DOHH2 (cell line): ENCODE data around the gene ADIPOQ.

Source experiments
- H3F3A ChIP-seq: fragments of 200-600 bp; sonication (generic), shearing (Covaris generic); 2 replicates; pipeline ENCODE4 v1.6.0; 2016; ENCODE audit warnings: antibody characterized with exemption, mild to moderate bottlenecking; ENCODE audit not compliant: control insufficient read depth, insufficient read depth
- H3K27ac ChIP-seq: fragments of 200-600 bp; sonication (generic); 2 replicates; pipeline ENCODE4 v1.5.1; 2014; ENCODE audit warnings: low read depth, mild to moderate bottlenecking, low read length, moderate library complexity
- H3K27me3 ChIP-seq: fragments of 200-600 bp; sonication (generic); 2 replicates; pipeline ENCODE4 v1.6.1; 2014; ENCODE audit warnings: mild to moderate bottlenecking, low read length, mixed read lengths; ENCODE audit not compliant: control insufficient read depth
- H3K36me3 ChIP-seq: fragments of 200-600 bp; sonication (generic); 2 replicates; pipeline ENCODE4 v1.6.1; 2014; ENCODE audit warnings: mild to moderate bottlenecking, low read length, moderate library complexity, mixed read lengths; ENCODE audit not compliant: control insufficient read depth
- H3K4me1 ChIP-seq: fragments of 200-600 bp; sonication (generic); 2 replicates; pipeline ENCODE4 v1.6.1; 2014; ENCODE audit warnings: mild to moderate bottlenecking, low read length, mixed read lengths; ENCODE audit not compliant: control insufficient read depth
- H3K4me2 ChIP-seq: fragments of 200-600 bp; sonication (generic); 2 replicates; pipeline ENCODE4 v1.6.0; 2014; ENCODE audit warnings: mild to moderate bottlenecking, low read length, moderate library complexity
- H3K4me3 ChIP-seq: fragments of 200-600 bp; sonication (generic); 2 replicates; pipeline ENCODE4 v1.5.1; 2014; ENCODE audit warnings: mild to moderate bottlenecking, low read length, mixed read lengths
- H3K79me2 ChIP-seq: fragments of 200-600 bp; sonication (generic); 2 replicates; pipeline ENCODE4 v1.6.1; 2014; ENCODE audit warnings: mild to moderate bottlenecking, low read length, mixed read lengths; ENCODE audit not compliant: control insufficient read depth
- H3K9me2 ChIP-seq: fragments of 200-600 bp; sonication (generic); replicated peaks from 2 replicates; pipeline ENCODE4 v1.6.1; 2014; ENCODE audit warnings: mild to moderate bottlenecking, low read length, mixed read lengths; ENCODE audit not compliant: control insufficient read depth
- H3K9me3 ChIP-seq: fragments of 200-600 bp; sonication (generic); 2 replicates; pipeline ENCODE4 v1.6.1; 2014; ENCODE audit warnings: antibody characterized with exemption, low read length, mixed read lengths; ENCODE audit not compliant: control insufficient read depth, insufficient read depth
- H4K20me1 ChIP-seq: fragments of 200-600 bp; sonication (generic); 2 replicates; pipeline ENCODE4 v1.6.0; 2014; ENCODE audit warnings: low read depth, mild to moderate bottlenecking, antibody characterized with exemption, low read length, moderate library complexity; ENCODE audit not compliant: control insufficient read depth, insufficient read depth
- EZH2phosphoT487 ChIP-seq: fragments of 200-600 bp; sonication (generic); IDR thresholded peaks from 2 replicates; pipeline ENCODE4 v1.6.1; 2017; ENCODE audit warnings: borderline replicate concordance, mild to moderate bottlenecking, antibody characterized with exemption, low read length, moderate library complexity, mixed read lengths
- TF ChIP-seq, protein P1 (sequence below): fragments of 200-600 bp; sonication (generic); IDR thresholded peaks from one replicate; pipeline ENCODE4 v1.5.1; 2014; ENCODE audit warnings: antibody characterized with exemption, mild to moderate bottlenecking, low read depth, low read length; ENCODE audit not compliant: poor library complexity, severe bottlenecking

Gene ADIPOQ

DNA sequence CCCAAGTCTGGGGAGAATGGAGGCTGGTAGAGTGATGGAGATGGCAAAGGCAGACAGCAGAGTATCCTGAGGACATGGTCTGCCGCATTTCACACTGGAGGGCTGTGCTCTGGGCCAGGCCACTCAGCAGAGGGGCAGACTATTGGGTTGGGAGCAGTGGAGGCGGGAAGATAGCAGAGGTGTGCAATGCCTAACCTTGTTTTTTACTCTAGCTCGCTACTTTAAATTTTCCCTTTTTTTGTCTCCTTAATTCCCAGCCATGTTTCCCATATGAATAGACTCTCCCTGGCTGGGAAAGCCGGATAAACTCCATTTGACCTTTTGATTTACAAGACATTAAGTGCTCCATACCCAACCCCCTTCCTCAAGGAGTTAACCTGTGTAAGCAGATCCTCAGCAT is 54.4 kb downstream of the ADIPOQ start:
- Histone ChIP-seq H3K4me2 (no peak overlapping the region), H3K9me2 (no peaks in the 10 kb centered on the region)

DNA sequence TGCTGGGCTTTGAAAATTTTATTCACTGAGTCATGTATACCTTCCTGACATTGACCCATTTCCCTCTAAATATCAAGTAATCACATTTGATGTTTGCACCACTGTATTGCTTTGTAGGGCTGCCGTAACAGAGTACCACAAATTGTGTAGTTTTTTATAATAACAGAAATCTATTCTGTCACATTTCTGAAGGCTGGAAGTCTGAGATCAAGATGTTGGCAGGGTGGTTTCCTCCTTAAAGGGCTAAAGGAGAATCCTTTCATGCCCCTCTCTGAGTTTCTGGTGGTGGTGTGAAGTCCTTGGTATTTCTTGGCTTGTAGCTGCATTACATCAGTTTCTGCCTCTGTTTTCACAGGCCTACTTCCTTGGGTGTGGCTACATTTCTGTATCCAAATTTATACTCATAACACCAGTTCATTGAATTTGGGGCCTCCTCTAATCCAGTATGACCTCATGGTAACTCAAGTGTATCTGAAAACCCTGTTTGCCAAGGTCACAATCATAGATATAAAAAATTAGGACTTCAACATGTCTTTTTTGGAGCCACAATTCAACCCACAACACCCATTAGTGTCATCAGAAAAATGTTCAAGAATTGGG is 58.7 kb downstream of the ADIPOQ start:
- no peaks in the 10 kb centered on the region for H3K36me3 ChIP-seq
- no peaks in the 10 kb centered on the region for H3K27me3 ChIP-seq
- H3K79me2 ChIP-seq: no peaks in the 10 kb centered on the region
- no peak overlapping the region for H3K27ac ChIP-seq
- no peak overlapping the region for H3K4me2 ChIP-seq
- no peaks in the 10 kb centered on the region for H3F3A ChIP-seq
- TF ChIP-seq, protein P1, sequence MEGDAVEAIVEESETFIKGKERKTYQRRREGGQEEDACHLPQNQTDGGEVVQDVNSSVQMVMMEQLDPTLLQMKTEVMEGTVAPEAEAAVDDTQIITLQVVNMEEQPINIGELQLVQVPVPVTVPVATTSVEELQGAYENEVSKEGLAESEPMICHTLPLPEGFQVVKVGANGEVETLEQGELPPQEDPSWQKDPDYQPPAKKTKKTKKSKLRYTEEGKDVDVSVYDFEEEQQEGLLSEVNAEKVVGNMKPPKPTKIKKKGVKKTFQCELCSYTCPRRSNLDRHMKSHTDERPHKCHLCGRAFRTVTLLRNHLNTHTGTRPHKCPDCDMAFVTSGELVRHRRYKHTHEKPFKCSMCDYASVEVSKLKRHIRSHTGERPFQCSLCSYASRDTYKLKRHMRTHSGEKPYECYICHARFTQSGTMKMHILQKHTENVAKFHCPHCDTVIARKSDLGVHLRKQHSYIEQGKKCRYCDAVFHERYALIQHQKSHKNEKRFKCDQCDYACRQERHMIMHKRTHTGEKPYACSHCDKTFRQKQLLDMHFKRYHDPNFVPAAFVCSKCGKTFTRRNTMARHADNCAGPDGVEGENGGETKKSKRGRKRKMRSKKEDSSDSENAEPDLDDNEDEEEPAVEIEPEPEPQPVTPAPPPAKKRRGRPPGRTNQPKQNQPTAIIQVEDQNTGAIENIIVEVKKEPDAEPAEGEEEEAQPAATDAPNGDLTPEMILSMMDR: no peak
- no peak for TF ChIP-seq EZH2phosphoT487
- H3K9me2 ChIP-seq: no peaks in the 10 kb centered on the region
- H3K4me3 ChIP-seq: no peak overlapping the region
- no peaks in the 10 kb centered on the region for H4K20me1 ChIP-seq
- no peaks in the 10 kb centered on the region for H3K4me1 ChIP-seq
- H3K9me3 ChIP-seq: no peaks in the 10 kb centered on the region

More for the DNA sequence above, 54.4 kb downstream of the ADIPOQ start:
- Histone ChIP-seq H4K20me1 (no peaks in the 10 kb centered on the region), H3K27ac (no peak overlapping the region), H3F3A (no peaks in the 10 kb centered on the region), H3K4me1 (no peaks in the 10 kb centered on the region), H3K79me2 (no peaks in the 10 kb centered on the region), H3K4me3 (no peak overlapping the region), H3K9me3 (no peaks in the 10 kb centered on the region), H3K27me3 (no peaks in the 10 kb centered on the region), H3K36me3 (no peaks in the 10 kb centered on the region)
- TF ChIP-seq, protein P1: no peak
- no peak for TF ChIP-seq EZH2phosphoT487

DNA sequence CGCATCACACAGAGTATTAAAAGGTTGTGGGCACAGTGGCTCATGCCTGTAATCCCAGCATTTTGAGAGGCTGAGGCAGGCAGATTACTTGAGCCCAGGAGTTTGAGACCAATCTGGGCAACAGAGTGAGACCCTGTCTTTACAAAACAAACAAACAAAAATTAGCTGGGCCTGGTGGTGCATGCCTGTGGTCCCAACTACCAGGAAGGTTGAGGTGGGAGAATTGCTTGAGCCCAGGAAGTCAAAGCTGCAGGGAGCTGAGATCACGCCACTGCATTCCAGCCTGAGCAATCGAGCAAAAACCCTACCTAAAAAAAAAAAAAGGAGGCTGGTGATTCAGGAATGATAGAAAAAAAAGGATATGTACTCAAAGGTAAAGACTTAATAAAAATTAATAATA is 59.6 kb downstream of the ADIPOQ start:
- Histone ChIP-seq H3K79me2 (no peaks in the 10 kb centered on the region), H3K27me3 (no peaks in the 10 kb centered on the region), H3F3A (no peaks in the 10 kb centered on the region), H3K36me3 (no peaks in the 10 kb centered on the region), H3K4me1 (no peaks in the 10 kb centered on the region), H3K4me3 (no peak overlapping the region), H3K27ac (no peak overlapping the region), H3K4me2 (no peak overlapping the region), H4K20me1 (no peaks in the 10 kb centered on the region), H3K9me3 (no peaks in the 10 kb centered on the region), H3K9me2 (no peaks in the 10 kb centered on the region)
- TF ChIP-seq EZH2phosphoT487: no peak
- TF ChIP-seq, protein P1: no peak
